ENCODE data around the gene UMODL1.

UMODL1 gene

GRCh38 chr21:42117229-42117966 is 46.3 kb downstream of the UMODL1 start:
- DNase-seq: peak; percentile 30

GRCh38 chr21:42117967-42118780 is 47.1 kb downstream of the UMODL1 start:
- DNase-seq: no peak

- no peak for DNase-seq
Observed at GRCh38 chr21:42118901-42119300, 47.8 kb downstream of the UMODL1 start.

GRCh38 chr21:42120101-42120902 is 49.2 kb downstream of the UMODL1 start:
- peak; percentile 63 for DNase-seq

GRCh38 chr21:42120903-42121535 is 49.9 kb downstream of the UMODL1 start:
- DNase-seq: no peak

- peak; percentile 5 for DNase-seq
Observed at GRCh38 chr21:42121794-42122193, 50.7 kb downstream of the UMODL1 start.

- no peak for DNase-seq
Observed at GRCh38 chr21:42122398-42122797, 51.3 kb downstream of the UMODL1 start.

GRCh38 chr21:42122808-42123207 is 51.7 kb downstream of the UMODL1 start:
- DNase-seq: no peak

GRCh38 chr21:42123219-42123908 is 52.2 kb downstream of the UMODL1 start:
- DNase-seq: no peak

GRCh38 chr21:42124081-42124480 is 53.0 kb downstream of the UMODL1 start:
- DNase-seq: no peak

- no peak for DNase-seq
Observed at GRCh38 chr21:42124826-42125570, 53.9 kb downstream of the UMODL1 start.

- DNase-seq: peak; percentile 85
Observed at GRCh38 chr21:42125571-42126544, 54.7 kb downstream of the UMODL1 start.

- no peak for DNase-seq
Observed at GRCh38 chr21:42127164-42128150, 56.3 kb downstream of the UMODL1 start.

GRCh38 chr21:42129300-42130266 is 58.5 kb downstream of the UMODL1 start:
- DNase-seq: no peak

- no peak for DNase-seq
Observed at GRCh38 chr21:42130441-42130840, 59.3 kb downstream of the UMODL1 start.

GRCh38 chr21:42132183-42132582 is 61.1 kb downstream of the UMODL1 start:
- no peak for DNase-seq

GRCh38 chr21:42133131-42133530 is 62.0 kb downstream of the UMODL1 start:
- no peak for DNase-seq
